DMS53 (cell line): ENCODE results near the gene SLC38A2.

Source experiments
- DNase-seq: peaks from one replicate; lab custom pipeline; 2025; lab: John Stamatoyannopoulos, UW

SLC38A2 gene

GRCh38 chr12:46395388-46395787 lies 22.8 kb upstream of the SLC38A2 start:
- DNase-seq: peak; percentile 59

GRCh38 chr12:46391630-46392029 lies 19.1 kb upstream of the SLC38A2 start:
- DNase-seq: no peak

- peak; percentile 48 for DNase-seq
Observed at GRCh38 chr12:46390881-46391280, 18.3 kb upstream of the SLC38A2 start.

GRCh38 chr12:46390304-46390703 lies 17.7 kb upstream of the SLC38A2 start:
- DNase-seq: peak; percentile 50

- no peak for DNase-seq
Observed at GRCh38 chr12:46389031-46389616, 16.6 kb upstream of the SLC38A2 start.

GRCh38 chr12:46388427-46389021 lies 16.0 kb upstream of the SLC38A2 start:
- DNase-seq: no peak

- no peak for DNase-seq
Observed at GRCh38 chr12:46387670-46388069, 15.1 kb upstream of the SLC38A2 start.

- DNase-seq: no peak
Observed at GRCh38 chr12:46386877-46387629, 14.5 kb upstream of the SLC38A2 start.

- peak; percentile 66 for DNase-seq
Observed at GRCh38 chr12:46386360-46386867, 13.8 kb upstream of the SLC38A2 start.

GRCh38 chr12:46385438-46385837 lies 12.9 kb upstream of the SLC38A2 start:
- peak; percentile 50 for DNase-seq

GRCh38 chr12:46384451-46385309 lies 12.1 kb upstream of the SLC38A2 start:
- DNase-seq: no peak

GRCh38 chr12:46383654-46384450 lies 11.3 kb upstream of the SLC38A2 start:
- peak; percentile 97 for DNase-seq

GRCh38 chr12:46382964-46383653 lies 10.5 kb upstream of the SLC38A2 start:
- peak; percentile 100 for DNase-seq

GRCh38 chr12:46382408-46382963 lies 9.9 kb upstream of the SLC38A2 start:
- DNase-seq: no peak

- no peak for DNase-seq
Observed at GRCh38 chr12:46380881-46381280, 8.3 kb upstream of the SLC38A2 start.

GRCh38 chr12:46380022-46380796 lies 7.6 kb upstream of the SLC38A2 start:
- no peak for DNase-seq

GRCh38 chr12:46379352-46379751 lies 6.8 kb upstream of the SLC38A2 start:
- no peak for DNase-seq

- no peak for DNase-seq
Observed at GRCh38 chr12:46378530-46378929, 6.0 kb upstream of the SLC38A2 start.

- no peak for DNase-seq
Observed at GRCh38 chr12:46377678-46378077, 5.1 kb upstream of the SLC38A2 start.

- DNase-seq: no peak
Observed at GRCh38 chr12:46376579-46376978, 4.0 kb upstream of the SLC38A2 start.
